ENCODE results near the gene SPDYC. TPM values are rescaled to one million over a fixed set of nuclear protein-coding genes. Genes with fewer than 3 reads are reported as not detected.

The SPDYC gene
- total and polyA plus RNA-seq, 2 of the 13 experiments (the other 11 are each of a cell fraction or from before 2014, with no cell fraction given), result 0.15 to 0.33 TPM

DNA sequence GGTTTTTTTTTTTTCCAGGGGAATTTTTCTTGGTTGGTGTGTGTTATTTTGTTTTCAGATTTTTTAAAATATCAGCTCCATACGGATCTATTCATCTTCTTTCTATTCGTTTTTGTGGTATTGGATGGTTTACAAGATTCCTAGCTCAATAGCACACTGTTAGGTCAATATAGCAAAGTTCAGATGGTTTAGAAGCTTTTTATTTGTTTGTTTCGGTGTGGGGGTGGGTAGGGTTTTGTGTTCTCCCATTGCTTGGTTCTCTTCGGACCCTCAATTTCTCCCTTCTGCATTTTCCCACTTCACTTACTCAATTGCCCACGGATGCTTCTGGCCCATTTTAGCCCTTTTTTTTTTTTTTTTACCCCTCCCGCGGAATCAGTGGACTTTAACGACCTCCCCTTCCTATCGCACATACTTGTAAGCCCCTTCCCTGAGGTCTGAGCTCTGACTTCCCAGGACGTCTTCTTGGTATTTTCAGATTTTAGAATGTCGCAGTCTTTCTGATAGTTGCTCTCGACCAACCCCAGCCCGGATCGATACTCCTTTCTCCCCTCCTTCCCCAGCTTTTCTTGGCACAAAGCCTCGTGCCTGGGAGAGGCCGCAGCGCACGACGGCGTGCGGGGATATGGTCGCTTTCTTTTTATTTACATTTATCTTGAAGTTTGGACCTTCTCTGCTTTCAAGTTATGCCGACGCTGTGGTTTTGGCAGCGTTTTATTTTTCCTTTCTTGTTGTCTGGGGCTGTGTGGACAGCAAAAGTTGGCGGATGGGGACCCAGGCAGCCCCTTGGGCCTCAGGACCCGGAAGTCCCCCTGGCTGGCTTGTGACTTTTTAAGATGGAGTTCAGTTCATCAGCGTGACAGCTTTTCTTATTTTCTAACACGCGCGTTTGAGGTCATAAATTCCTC lies 4.4 kb upstream of the SPDYC start (continued):
- TF ChIP-seq, protein P1, sequence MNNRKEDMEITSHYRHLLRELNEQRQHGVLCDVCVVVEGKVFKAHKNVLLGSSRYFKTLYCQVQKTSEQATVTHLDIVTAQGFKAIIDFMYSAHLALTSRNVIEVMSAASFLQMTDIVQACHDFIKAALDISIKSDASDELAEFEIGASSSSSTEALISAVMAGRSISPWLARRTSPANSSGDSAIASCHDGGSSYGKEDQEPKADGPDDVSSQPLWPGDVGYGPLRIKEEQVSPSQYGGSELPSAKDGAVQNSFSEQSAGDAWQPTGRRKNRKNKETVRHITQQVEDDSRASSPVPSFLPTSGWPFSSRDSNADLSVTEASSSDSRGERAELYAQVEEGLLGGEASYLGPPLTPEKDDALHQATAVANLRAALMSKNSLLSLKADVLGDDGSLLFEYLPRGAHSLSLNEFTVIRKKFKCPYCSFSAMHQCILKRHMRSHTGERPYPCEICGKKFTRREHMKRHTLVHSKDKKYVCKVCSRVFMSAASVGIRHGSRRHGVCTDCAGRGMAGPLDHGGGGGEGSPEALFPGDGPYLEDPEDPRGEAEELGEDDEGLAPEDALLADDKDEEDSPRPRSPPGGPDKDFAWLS (CRISPR knock-in tag; IDR thresholded peaks at IDR 0.05; ENCODE audit: borderline replicate concordance), result no peak
- no peak for TF ChIP-seq RORA (CRISPR knock-in tag; IDR thresholded peaks at IDR 0.05)
- peak; percentile 67 for TF ChIP-seq U2AF1 (optimal IDR thresholded peaks at IDR 0.05; ENCODE audit: low read depth, low read length)
- TF ChIP-seq, protein P2, sequence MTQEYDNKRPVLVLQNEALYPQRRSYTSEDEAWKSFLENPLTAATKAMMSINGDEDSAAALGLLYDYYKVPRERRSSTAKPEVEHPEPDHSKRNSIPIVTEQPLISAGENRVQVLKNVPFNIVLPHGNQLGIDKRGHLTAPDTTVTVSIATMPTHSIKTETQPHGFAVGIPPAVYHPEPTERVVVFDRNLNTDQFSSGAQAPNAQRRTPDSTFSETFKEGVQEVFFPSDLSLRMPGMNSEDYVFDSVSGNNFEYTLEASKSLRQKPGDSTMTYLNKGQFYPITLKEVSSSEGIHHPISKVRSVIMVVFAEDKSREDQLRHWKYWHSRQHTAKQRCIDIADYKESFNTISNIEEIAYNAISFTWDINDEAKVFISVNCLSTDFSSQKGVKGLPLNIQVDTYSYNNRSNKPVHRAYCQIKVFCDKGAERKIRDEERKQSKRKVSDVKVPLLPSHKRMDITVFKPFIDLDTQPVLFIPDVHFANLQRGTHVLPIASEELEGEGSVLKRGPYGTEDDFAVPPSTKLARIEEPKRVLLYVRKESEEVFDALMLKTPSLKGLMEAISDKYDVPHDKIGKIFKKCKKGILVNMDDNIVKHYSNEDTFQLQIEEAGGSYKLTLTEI (CRISPR knock-in tag; conservative IDR thresholded peaks at IDR 0.05), result no peak
- TF ChIP-seq NCOR1 (IDR thresholded peaks at IDR 0.05; ENCODE audit: borderline replicate concordance, low read length), result peak; percentile 81
- no peak for TF ChIP-seq ZNF607 (CRISPR knock-in tag; IDR thresholded peaks at IDR 0.05; ENCODE audit: borderline replicate concordance)
- no peak for TF ChIP-seq ZNF230 (CRISPR knock-in tag; IDR thresholded peaks at IDR 0.05)
- TF ChIP-seq, protein P3, sequence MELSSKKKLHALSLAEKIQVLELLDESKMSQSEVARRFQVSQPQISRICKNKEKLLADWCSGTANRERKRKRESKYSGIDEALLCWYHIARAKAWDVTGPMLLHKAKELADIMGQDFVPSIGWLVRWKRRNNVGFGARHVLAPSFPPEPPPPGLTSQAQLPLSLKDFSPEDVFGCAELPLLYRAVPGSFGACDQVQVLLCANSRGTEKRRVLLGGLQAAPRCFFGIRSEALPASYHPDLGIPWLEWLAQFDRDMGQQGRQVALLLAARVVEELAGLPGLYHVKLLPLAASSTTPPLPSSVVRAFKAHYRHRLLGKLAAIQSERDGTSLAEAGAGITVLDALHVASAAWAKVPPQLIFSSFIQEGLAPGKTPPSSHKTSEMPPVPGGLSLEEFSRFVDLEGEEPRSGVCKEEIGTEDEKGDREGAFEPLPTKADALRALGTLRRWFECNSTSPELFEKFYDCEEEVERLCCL (CRISPR knock-in tag; IDR thresholded peaks at IDR 0.05; ENCODE audit: borderline replicate concordance), result no peak
- no peak for TF ChIP-seq PHB2 (IDR thresholded peaks at IDR 0.05; ENCODE audit: partially characterized antibody)
- no peak for TF ChIP-seq ZNF383 (CRISPR knock-in tag; IDR thresholded peaks at IDR 0.05; ENCODE audit: borderline replicate concordance)
- no peak for TF ChIP-seq TP53 (CRISPR knock-in tag; conservative IDR thresholded peaks at IDR 0.05)
- TF ChIP-seq NR3C1 (CRISPR knock-in tag; IDR thresholded peaks at IDR 0.05), result no peak
- no peak for TF ChIP-seq ZFP36 (IDR thresholded peaks at IDR 0.05; ENCODE audit: borderline replicate concordance, low read depth, low read length, partially characterized antibody)
- TF ChIP-seq ZSCAN12 (CRISPR knock-in tag; IDR thresholded peaks at IDR 0.05), result peak; percentile 16; the same call in 1 of the 2 replicates
- TF ChIP-seq, protein P4, sequence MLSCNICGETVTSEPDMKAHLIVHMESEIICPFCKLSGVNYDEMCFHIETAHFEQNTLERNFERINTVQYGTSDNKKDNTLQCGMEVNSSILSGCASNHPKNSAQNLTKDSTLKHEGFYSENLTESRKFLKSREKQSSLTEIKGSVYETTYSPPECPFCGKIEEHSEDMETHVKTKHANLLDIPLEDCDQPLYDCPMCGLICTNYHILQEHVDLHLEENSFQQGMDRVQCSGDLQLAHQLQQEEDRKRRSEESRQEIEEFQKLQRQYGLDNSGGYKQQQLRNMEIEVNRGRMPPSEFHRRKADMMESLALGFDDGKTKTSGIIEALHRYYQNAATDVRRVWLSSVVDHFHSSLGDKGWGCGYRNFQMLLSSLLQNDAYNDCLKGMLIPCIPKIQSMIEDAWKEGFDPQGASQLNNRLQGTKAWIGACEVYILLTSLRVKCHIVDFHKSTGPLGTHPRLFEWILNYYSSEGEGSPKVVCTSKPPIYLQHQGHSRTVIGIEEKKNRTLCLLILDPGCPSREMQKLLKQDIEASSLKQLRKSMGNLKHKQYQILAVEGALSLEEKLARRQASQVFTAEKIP (CRISPR knock-in tag; IDR thresholded peaks at IDR 0.05; ENCODE audit: borderline replicate concordance), result no peak
- no peak for TF ChIP-seq ESRRA (CRISPR knock-in tag; IDR thresholded peaks at IDR 0.05; ENCODE audit: low read depth)
- TF ChIP-seq, protein P5, sequence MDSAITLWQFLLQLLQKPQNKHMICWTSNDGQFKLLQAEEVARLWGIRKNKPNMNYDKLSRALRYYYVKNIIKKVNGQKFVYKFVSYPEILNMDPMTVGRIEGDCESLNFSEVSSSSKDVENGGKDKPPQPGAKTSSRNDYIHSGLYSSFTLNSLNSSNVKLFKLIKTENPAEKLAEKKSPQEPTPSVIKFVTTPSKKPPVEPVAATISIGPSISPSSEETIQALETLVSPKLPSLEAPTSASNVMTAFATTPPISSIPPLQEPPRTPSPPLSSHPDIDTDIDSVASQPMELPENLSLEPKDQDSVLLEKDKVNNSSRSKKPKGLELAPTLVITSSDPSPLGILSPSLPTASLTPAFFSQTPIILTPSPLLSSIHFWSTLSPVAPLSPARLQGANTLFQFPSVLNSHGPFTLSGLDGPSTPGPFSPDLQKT (CRISPR knock-in tag; IDR thresholded peaks at IDR 0.05; ENCODE audit: borderline replicate concordance), result no peak
- TF ChIP-seq DPF2 (CRISPR knock-in tag; IDR thresholded peaks at IDR 0.05; ENCODE audit: borderline replicate concordance, low read depth), result peak; percentile 53; the same call in 1 of the 2 replicates
- TF ChIP-seq ZNF776 (CRISPR knock-in tag; IDR thresholded peaks at IDR 0.05), result no peak

All from HepG2 (cell line).